Natural killer cell (primary cell): ENCODE data around the gene TM2D3. TPM values are rescaled to one million over a fixed set of nuclear protein-coding genes. Genes with fewer than 3 reads are reported as not detected.

Experiments used
- ATAC-seq, 3 donors: fragments of 150-1000 bp in 2 of 3; fragments of 200-7000 bp in 1 of 3; cut with Tn5 transposase; 1 replicate in 1 of 3; 2 replicates in 2 of 3; pipeline ENCODE4 v1.10.0; 2021; ENCODE audit warnings: mild to moderate bottlenecking in 2 of 3, moderate library complexity in 2 of 3
- DNase-seq, 2 donors: peaks; one replicate each; pipeline versions ENCODE4 v3.0.0 to v3.0.0-alpha.2; 2013 to 2021; ENCODE audit warnings: mixed read lengths in 1 of 2
- H3K27ac ChIP-seq: one replicate; pipeline ENCODE4 v1.5.1; 2013; ENCODE audit warnings: mild to moderate bottlenecking, low read length
- H3K27me3 ChIP-seq: one replicate; pipeline ENCODE4 v1.6.1; 2013; ENCODE audit warnings: low read length; ENCODE audit not compliant: control insufficient read depth, insufficient read depth
- H3K36me3 ChIP-seq: one replicate; pipeline ENCODE4 v1.6.1; 2013; ENCODE audit warnings: low read length; ENCODE audit not compliant: control insufficient read depth, insufficient read depth
- H3K4me1 ChIP-seq: one replicate; pipeline ENCODE4 v1.6.1; 2013; ENCODE audit warnings: low read length; ENCODE audit not compliant: control insufficient read depth, insufficient read depth
- H3K4me3 ChIP-seq: one replicate; pipeline ENCODE4 v1.5.1; 2013; ENCODE audit warnings: low read length
- H3K9me3 ChIP-seq: one replicate; pipeline ENCODE4 v1.6.1; 2013; ENCODE audit warnings: low read length; ENCODE audit not compliant: control insufficient read depth, insufficient read depth
- H3K27ac Mint-ChIP-seq, 2 donors: one replicate each; pipeline ENCODE4 v1.8.0; 2022; ENCODE audit warnings: mild to moderate bottlenecking in 2 of 2, mixed read lengths in 2 of 2, moderate library complexity in 1 of 2
- H3K27me3 Mint-ChIP-seq, 2 donors: one replicate each; pipeline ENCODE4 v1.8.0; 2022; ENCODE audit warnings: low read depth in 2 of 2, mixed read lengths in 2 of 2
- H3K36me3 Mint-ChIP-seq: one replicate; pipeline ENCODE4 v1.8.0; 2022; ENCODE audit warnings: mixed read lengths
- H3K4me1 Mint-ChIP-seq, 2 donors: one replicate each; pipeline ENCODE4 v1.8.0; 2022; ENCODE audit warnings: mixed read lengths in 2 of 2
- H3K4me3 Mint-ChIP-seq: one replicate; pipeline ENCODE4 v1.8.0; 2022; ENCODE audit warnings: mild to moderate bottlenecking, moderate library complexity, mixed read lengths
- H3K9me3 Mint-ChIP-seq, 2 donors: one replicate each; pipeline ENCODE4 v1.8.0; 2022; ENCODE audit warnings: mixed read lengths in 2 of 2
- CTCF ChIP-seq: fragments of 200-600 bp; IDR thresholded peaks from one replicate; pipeline ENCODE4 v1.8.0; 2022; ENCODE audit warnings: antibody characterized with exemption
- WGBS: methylation state at CpG from one replicate; pipeline ENCODE4 v1.1.7; 2013; ENCODE audit warnings: missing lambda C conversion rate; ENCODE audit not compliant: insufficient coverage; 5-methylcytosine and 5-hydroxymethylcytosine counted together
- intact Hi-C: fragments of 100-400 bp; cut with micrococcal nuclease; formaldehyde crosslinking; loops from one replicate; pipeline ENCODE4 v1.14.2; 2022
- total RNA-seq, 4 donors: library from RNA; stranded (reverse); fragments of 120-200 nt in 1 of 4; gene quantifications; one replicate each; pipeline versions ENCODE4 v1.2.3 to v1.2.4, GENCODE V29; 2013 to 2022

Gene TM2D3
- total RNA-seq, 3 donors from 2014 or later (not counting 1 experiment from before 2014, with no cell fraction given), result 59.4 to 76.4 (median 71.2) TPM

- no peak overlapping the region for H3K27ac Mint-ChIP-seq
- peaks cover 28% of the 10 kb centered on the region for H3K36me3 ChIP-seq
- H3K4me3 ChIP-seq, result no peak overlapping the region
- ATAC-seq, result no peak
- no peaks in the 10 kb centered on the region for H3K9me3 ChIP-seq
- no peak overlapping the region for H3K4me3 Mint-ChIP-seq
- DNase-seq, result no peak
- H3K4me1 ChIP-seq, result no peaks in the 10 kb centered on the region
- no peaks in the 10 kb centered on the region for H3K4me1 Mint-ChIP-seq
- no peaks in the 10 kb centered on the region for H3K27me3 Mint-ChIP-seq
- WGBS, result 100% methylated on average over 1 of the region's 1 CpG
- TF ChIP-seq CTCF, result no peak
- H3K9me3 Mint-ChIP-seq, result no peaks in the 10 kb centered on the region
- H3K27me3 ChIP-seq, result no peaks in the 10 kb centered on the region
- no peak overlapping the region for H3K27ac ChIP-seq
- no peaks in the 10 kb centered on the region for H3K36me3 Mint-ChIP-seq
- intact Hi-C loops, result no loop called here
These were observed 15.7 kb upstream of the TM2D3 start for GRCh38 chr15:101667881-101668280.

GRCh38 chr15:101664303-101664913, 12.2 kb upstream of the TM2D3 start:
- WGBS, result 94% methylated on average over 9 of the region's 9 CpGs
- TF ChIP-seq CTCF, result no peak
- Histone ChIP-seq H3K27me3 (no peaks in the 10 kb centered on the region), H3K27ac (no peak overlapping the region), H3K9me3 (no peaks in the 10 kb centered on the region), H3K4me1 (no peaks in the 10 kb centered on the region), H3K4me3 (no peak overlapping the region), H3K36me3 (peaks cover 16% of the 10 kb centered on the region)
- intact Hi-C loops, result no loop called here
- no peak for ATAC-seq
- Mint-ChIP-seq H3K36me3 (no peaks in the 10 kb centered on the region), H3K9me3 (no peaks in the 10 kb centered on the region), H3K27ac (no peak overlapping the region), H3K4me1 (no peaks in the 10 kb centered on the region), H3K27me3 (no peaks in the 10 kb centered on the region), H3K4me3 (no peak overlapping the region)
- DNase-seq, result no peak

GRCh38 chr15:101662203-101662602, 10.0 kb upstream of the TM2D3 start:
- Mint-ChIP-seq H3K27ac (no peak overlapping the region), H3K4me1 (no peaks in the 10 kb centered on the region)
- intact Hi-C loops, result no loop called here

More at GRCh38 chr15:101662203-101662602, 10.0 kb upstream of the TM2D3 start:
- no peak for TF ChIP-seq CTCF
- Histone ChIP-seq H3K27me3 (no peaks in the 10 kb centered on the region), H3K36me3 (peaks cover 15% of the 10 kb centered on the region), H3K27ac (no peak overlapping the region), H3K4me3 (no peak overlapping the region), H3K4me1 (no peaks in the 10 kb centered on the region), H3K9me3 (no peaks in the 10 kb centered on the region)
- DNase-seq (no peak), ATAC-seq (no peak)
- no peaks in the 10 kb centered on the region for H3K27me3 Mint-ChIP-seq
- WGBS, result no CpG with 5 or more reads among the region's 1 CpG
- no peaks in the 10 kb centered on the region for H3K9me3 Mint-ChIP-seq
- H3K4me3 Mint-ChIP-seq, result no peak overlapping the region
- no peaks in the 10 kb centered on the region for H3K36me3 Mint-ChIP-seq
